A673 (cell line): Measurements from ENCODE around the gene MAN2B1.

Experiments
- CTCF ChIP-seq: fragments of 300-800, 200-600 bp; sonication (generic); conservative IDR thresholded peaks from 2 replicates; pipeline ENCODE4 v1.5.1; 2017; ENCODE audit warnings: low read depth, mild to moderate bottlenecking, antibody characterized with exemption, low read length, moderate library complexity, mixed read lengths
- EZH2 ChIP-seq: fragments of 200-600 bp; sonication (generic); IDR thresholded peaks from 2 replicates; pipeline ENCODE4 v1.6.1; 2017; ENCODE audit warnings: borderline replicate concordance, low read depth, mild to moderate bottlenecking, mixed read lengths, antibody characterized with exemption, low read length; ENCODE audit not compliant: poor library complexity, severe bottlenecking

DNA sequence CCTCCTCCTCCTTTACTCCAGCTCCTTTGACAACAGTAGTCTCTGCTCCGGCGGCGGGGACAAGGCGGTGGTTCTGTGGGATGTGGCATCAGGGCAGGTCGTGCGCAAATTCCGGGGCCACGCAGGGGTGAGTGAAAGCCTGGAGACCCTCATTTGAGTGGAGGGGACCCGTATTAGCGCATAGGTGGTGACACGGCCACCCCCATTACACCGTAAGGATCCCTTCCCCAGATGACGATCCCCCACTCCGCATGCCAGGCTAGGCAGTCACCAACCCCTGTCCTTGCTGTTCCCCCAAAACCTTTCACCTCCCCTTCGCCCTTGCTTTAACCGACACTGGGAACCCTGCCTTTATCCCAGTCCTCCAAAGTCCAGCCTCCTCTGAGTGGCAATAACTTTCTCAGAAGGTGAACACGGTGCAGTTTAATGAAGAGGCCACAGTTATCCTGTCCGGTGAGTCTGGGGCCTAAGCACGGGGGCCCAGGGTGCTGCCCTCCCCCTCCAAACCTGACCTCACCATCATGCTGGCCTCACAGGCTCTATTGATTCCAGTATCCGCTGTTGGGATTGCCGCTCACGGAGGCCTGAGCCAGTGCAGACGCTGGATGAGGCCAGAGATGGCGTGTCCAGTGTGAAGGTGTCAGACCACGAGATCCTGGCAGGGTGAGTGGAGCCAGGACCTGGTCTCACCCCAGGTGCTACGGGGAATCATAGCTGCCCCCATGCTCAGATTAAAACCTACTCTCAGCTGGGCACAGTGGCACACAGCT lies 3.8 kb upstream of the MAN2B1 start:
- TF ChIP-seq CTCF (no peak), EZH2 (no peak)
